ENCODE data around the gene CACNA1B.

DNA sequence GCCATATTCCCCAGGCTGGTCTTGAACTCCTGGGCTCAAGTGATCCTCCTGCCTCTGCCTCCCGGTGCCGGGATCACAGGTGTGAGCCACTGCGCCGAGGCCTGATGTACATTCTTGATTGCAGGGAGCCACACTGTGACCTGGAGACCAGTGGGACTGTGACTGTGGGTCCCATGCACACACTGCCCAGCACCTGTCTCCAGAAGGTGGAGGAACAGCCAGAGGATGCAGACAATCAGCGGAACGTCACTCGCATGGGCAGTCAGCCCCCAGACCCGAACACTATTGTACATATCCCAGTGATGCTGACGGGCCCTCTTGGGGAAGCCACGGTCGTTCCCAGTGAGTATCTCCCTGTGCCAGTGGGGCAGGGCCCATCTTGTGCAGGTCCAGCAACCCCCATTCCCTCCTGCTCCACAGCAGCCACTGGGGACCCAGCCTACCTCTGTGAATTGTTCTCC lies 147.3 kb downstream of the CACNA1B start:
- TF ChIP-seq CTCF (IDR thresholded peaks at IDR 0.05) (no peak), POLR2A (IDR thresholded peaks at IDR 0.05) (no peak), POLR2AphosphoS5 (IDR thresholded peaks at IDR 0.05; ENCODE audit: insufficient read depth in 1 of 2, low read depth in 1 of 2) (no peak)

Data from vagina (tissue), 2 donors.